Eye (tissue), 1 donor: ENCODE data around the gene PRKN.
"Not testable (repeated sequence)": the region's sequence is repeated elsewhere in the genome, so short reads cannot be mapped to it uniquely, and the experiment has no call there.

Experiments
- DNase-seq: peaks from one replicate; pipeline ENCODE4 v3.0.0-alpha.2; 2015

Gene PRKN

GRCh38 chr6:161356167-161356854 is 1371.3 kb downstream of the PRKN start:
- no peak for DNase-seq

GRCh38 chr6:161355696-161356095 is 1371.9 kb downstream of the PRKN start:
- DNase-seq: no peak

DNA sequence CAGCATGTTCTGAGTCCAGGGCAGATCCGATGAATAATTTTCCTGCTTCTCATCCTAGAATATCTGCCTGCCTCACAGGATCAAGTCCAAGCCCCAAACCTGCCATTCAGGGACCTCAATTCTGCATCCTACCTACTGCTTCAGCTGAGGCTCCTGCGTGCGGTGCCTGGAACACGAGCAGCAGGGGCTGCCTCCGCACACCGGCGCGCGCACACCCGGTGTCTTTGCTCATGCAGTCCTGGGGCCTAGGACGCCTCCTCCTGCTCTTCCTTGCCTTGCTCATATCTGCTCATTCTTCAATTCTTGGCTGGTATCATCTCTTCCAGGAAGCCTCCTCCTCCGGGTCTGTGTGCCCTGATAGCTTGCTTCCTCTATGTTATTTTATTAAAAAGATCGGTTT is 1372.6 kb downstream of the PRKN start:
- no peak for DNase-seq

- no peak for DNase-seq
These were observed 1373.2 kb downstream of the PRKN start for GRCh38 chr6:161354276-161354840.

- DNase-seq: no peak
These were observed 1374.4 kb downstream of the PRKN start for GRCh38 chr6:161353208-161353613.

- no peak for DNase-seq
These were observed 1375.7 kb downstream of the PRKN start for GRCh38 chr6:161351858-161352257.

DNA sequence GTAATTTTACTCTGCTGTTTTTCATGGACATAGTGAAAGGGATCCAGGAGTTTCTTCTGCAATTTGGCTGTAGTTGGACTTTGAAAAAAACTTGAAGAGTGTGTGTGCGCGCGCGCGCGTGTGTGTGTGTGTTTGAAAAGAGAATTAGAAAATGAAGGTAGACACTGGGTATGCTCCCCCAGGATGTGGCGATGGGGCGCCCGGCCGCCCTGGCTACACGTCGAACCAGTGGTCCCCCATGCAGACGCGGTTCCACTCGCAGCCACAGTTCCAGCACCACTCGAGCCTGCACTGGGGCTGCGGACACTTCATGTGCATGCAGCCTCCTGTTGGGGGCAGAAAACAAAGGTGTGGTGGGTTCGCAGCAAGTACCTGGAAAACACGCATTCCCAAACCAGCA is 1377.7 kb downstream of the PRKN start:
- no peak for DNase-seq

DNA sequence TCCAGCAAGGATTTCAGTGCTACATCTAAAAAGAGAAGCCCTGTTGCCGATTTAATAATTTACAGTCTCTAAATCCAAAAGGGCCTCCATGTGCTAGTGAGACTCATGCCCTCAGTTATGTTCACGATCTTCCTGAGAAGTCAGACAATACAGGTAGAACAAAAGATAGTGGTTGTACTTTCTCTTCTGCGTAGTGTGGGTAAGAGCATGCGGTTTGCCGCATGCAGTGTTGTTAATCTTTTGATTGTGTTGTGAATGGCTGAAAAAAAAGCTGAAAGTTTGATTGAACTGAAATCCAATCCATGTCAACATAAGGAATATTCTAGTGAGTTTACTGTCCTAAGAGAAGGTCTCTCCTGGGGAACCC is 1379.0 kb downstream of the PRKN start:
- DNase-seq: no peak

GRCh38 chr6:161347988-161348627 is 1379.5 kb downstream of the PRKN start:
- DNase-seq: no peak

DNA sequence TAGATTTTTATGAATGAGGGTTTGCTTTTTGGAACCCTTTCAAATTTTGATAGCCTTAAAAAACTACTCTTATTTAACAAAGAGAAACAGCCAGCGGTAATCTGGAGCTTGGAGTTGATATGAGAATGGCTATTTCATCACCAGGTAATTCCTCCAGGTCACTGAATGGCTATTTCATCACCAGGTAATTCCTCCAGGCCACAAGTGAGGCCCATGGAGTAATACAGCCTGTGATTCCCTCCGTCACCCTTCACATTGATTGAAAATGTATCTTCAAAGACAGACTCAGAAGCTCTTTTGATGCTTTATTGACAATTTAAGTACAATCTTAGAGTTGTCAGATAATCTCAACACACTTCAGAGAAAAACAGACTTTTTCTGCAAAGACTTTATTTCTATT is 1380.4 kb downstream of the PRKN start:
- DNase-seq: no peak

- no peak for DNase-seq
These were observed 1380.8 kb downstream of the PRKN start for GRCh38 chr6:161346717-161347116.

DNA sequence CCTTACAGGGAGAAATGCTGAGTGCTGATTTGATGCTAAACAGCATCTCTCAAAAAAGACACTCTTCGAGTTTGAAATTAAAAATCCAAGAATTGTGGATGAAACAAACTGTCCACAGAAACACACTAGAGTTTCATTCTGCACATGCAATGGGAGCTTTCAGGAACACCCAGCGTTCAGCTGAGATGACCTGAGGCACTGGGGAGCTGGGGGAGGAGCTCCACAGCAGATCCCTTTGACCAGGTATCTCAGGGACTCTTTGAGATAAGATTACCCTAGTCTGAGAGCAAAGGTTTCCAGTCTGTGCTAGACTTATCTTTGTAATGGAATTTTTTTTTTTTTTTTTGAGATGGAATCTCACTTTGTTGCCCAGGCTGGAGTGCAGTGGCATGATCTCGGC is 1382.9 kb downstream of the PRKN start:
- no peak for DNase-seq

- no peak for DNase-seq
These were observed 1385.5 kb downstream of the PRKN start for GRCh38 chr6:161342039-161342438.

DNA sequence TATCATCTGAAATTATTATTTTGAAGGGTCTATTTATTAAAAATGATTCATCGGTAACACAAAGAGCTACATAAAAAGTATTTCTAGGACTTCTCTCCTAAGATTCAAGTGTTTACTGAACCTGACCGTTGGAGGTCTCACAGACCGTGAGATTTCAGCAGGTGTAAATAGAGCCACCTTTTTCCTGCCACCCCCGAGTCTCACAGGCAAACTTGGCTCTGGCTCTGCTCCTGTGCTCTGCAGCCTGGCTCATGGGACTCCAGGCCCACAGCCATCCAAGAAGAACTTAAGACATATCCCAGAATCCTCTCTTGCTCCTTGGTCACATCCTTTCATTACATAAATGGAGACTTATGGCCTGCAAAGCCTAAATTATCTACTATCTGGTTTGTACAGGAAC is 1385.9 kb downstream of the PRKN start:
- no peak for DNase-seq

DNA sequence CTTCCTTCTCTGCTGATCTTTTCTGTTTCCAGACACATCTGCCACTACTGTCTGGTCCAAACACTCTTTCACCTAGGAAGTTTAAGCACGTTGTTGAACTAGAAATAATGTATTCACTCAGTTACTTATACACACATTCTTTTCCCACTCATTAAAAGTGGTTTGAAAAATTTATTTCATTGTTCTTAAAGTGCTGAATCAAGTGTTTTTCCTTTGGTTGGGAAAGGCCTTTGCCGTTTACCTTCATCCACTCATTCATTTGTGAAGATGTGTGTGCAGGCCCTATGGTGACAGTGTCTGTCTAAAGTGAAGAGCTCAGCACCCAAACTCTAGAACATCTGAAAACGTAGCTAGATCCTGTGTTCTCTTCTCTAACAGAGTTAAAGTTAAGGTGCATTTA is 1389.6 kb downstream of the PRKN start:
- no peak for DNase-seq

DNA sequence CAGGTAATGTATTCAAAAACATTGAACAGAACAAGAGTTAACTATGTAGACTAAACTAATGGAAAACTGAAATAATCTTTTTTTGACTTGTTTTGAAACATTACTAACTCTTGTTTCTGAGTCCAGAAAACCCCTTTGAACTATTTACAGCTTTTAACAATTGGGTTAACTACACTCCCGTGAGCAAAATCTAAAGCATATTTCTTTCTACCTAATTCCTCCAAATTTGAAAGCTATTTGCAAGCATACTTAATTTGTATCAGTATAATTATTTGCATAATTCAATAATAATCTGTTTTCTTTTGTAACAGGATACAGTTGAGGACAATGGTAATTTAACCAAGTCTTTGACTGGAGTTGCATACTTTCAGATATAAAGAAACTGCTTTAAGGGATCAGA is 1391.1 kb downstream of the PRKN start:
- DNase-seq: no peak

DNA sequence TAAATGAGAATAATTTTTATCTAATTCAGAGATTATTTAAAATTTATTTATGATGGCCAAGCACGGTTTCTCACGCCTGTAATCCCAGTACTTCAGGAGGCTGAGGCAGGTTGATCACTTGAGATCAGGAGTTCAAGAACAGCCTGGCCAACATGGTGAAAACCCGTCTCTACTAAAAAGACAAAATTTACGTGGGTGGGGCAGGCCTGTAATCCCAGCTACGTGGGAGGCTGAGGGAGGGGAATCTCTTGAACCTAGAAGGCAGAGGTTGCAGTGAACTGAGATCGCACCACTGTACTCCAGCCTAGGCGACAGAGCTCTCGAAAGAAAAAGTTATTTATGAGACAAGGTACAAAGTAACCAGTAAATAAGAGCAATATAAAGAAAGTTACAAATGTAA is 1394.2 kb downstream of the PRKN start:
- no peak for DNase-seq

DNA sequence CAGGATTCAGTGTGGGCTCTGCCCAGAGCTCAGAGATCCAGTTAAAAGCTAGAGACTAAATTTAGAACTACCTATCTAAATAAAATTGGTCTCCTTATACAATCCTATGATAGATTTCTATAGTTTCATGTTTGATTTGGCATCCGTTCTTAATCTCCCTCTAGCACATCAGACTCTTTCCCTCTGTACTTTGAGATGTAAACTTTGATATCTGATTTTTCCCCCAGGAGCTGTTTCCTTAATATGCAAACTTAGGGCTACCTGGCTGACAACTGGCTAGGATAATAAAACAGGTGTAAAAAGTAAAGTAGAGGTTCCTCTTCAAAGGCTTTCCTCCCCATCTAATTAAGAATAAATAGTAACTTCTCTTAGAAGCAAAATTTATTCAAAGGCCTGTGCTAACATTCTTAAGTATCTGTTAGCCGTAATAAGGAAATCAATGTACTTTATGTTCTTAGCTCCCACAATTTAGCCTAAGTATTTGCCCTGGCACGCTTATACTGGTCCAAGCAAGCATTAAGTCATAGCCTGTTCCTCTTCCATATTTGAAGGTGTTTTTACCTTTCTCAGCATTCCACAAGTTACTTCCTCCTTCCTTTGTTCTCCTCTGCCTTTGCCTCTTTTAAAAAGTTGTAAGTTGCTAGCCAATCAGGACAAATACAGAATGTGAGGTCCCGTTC is 1396.0 kb downstream of the PRKN start:
- not testable (repeated sequence) for DNase-seq

- peak; percentile 15 for DNase-seq
These were observed 1400.1 kb downstream of the PRKN start for GRCh38 chr6:161327360-161327953.

DNA sequence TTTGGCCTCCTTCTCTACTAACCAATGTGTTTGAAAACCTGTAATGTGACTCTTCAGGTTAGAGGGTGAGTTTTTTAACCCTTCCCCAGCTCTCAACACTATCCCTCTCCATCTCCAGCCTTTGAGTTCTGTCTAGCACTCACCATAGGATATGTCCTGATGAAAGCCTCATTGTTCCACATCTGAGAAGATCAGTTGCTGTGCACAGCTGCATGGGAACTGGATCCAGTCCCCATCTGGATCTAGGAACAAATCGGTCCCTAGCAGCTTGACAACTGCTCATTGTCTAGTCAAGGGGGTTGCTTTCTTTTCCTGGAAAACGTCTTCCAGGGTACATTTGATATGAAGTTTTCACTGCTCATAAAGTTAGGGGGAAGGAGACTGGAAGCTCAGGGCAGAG is 1408.3 kb downstream of the PRKN start:
- DNase-seq: peak; percentile 3

DNA sequence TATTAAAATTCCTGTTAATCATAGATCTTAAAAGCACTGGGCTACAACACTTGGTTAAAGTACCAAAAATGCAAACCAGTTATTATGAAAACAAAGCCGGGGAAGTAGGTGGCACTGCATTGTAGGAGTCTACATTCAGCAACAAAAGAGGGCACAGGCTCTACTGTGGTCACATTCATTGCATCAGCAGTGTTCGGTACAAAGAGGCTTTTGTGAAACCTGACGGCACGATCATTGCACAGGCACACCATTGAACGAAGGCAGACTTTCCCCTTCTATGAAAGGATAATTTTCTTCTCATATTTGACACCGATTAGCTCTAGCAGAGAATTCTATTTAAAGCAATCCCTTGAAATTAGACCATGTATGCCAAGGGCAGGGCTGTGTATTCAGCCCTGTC is 1409.1 kb downstream of the PRKN start:
- DNase-seq: peak; percentile 48

DNA sequence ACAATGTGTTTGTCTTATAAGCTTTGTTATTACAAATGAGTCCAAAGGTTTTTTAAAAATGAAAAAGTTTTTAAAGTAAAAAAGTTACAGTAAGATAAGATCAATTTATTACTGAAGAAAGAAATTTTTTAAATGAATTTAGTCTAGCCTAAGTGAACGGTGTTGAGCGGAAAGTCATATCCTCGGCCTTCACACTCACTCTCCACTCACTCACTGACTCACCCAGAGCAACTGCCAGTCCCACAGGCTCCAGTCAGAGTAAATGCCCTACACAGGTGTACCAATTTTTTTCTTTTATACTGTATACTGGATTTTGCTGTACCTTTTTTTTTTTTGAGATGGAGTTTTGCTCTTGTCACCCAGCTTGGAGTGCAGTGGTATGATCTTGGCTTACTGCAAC is 1411.0 kb downstream of the PRKN start:
- DNase-seq: no peak

DNA sequence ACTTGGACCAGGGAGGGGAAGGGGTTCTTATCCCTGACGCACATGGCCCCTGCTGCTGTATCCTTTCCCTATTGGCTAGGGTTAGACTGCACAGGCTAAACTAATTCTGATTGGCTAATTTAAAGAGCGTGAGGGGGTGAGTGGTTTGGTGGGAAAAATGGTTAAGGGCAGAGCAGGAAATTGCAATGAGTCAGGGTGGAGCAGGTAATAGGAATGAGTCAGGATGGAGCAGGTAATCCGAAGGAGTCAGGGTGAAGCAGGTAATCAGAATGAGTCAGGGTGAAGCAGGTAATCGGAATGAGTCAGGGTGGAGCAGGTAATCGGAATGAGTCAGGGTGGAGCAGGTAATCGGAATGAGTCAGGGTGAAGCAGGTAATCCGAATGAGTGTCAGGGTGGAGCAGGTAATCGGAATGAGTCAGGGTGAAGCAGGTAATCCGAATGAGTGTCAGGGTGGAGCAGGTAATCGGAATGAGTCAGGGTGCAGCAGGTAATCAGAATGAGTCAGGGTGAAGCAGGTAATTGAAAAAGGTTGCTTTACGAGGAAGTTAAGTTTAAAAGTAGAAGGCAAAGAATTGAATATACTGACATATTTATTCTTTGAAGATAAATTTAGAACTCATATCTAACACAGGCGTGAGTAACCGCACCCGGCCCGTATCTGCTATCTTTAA is 1412.2 kb downstream of the PRKN start:
- DNase-seq: not testable (repeated sequence)
